BLaER1 (cell line): ENCODE data around the gene S100PBP.

Source experiments
- H3K27ac ChIP-seq: shearing (Covaris generic); formaldehyde crosslinking; 2 replicates; pipeline ENCODE4 v1.8.1; 2022
- H3K27me3 ChIP-seq: shearing (Covaris generic); formaldehyde crosslinking; 2 replicates; pipeline ENCODE4 v1.8.1; 2022
- H3K36me3 ChIP-seq: shearing (Covaris generic); formaldehyde crosslinking; 2 replicates; pipeline ENCODE4 v1.8.1; 2022
- H3K4me1 ChIP-seq: shearing (Covaris generic); formaldehyde crosslinking; 2 replicates; pipeline ENCODE4 v1.8.1; 2022
- H3K4me2 ChIP-seq: shearing (Covaris generic); formaldehyde crosslinking; 2 replicates; pipeline ENCODE4 v1.8.1; 2022
- H3K4me3 ChIP-seq: shearing (Covaris generic); formaldehyde crosslinking; 2 replicates; pipeline ENCODE4 v1.8.1; 2022
- H3K9ac ChIP-seq: shearing (Covaris generic); formaldehyde crosslinking; 2 replicates; pipeline ENCODE4 v1.8.1; 2022
- H3K9me3 ChIP-seq: shearing (Covaris generic); formaldehyde crosslinking; 2 replicates; pipeline ENCODE4 v1.8.1; 2022
- H4K20me1 ChIP-seq: shearing (Covaris generic); formaldehyde crosslinking; 2 replicates; pipeline ENCODE4 v1.8.1; 2022
- Cebpa-rat ChIP-seq: shearing (Covaris generic); IDR thresholded peaks from 2 replicates; pipeline ENCODE4 v1.8.1; 2022

S100PBP gene

DNA sequence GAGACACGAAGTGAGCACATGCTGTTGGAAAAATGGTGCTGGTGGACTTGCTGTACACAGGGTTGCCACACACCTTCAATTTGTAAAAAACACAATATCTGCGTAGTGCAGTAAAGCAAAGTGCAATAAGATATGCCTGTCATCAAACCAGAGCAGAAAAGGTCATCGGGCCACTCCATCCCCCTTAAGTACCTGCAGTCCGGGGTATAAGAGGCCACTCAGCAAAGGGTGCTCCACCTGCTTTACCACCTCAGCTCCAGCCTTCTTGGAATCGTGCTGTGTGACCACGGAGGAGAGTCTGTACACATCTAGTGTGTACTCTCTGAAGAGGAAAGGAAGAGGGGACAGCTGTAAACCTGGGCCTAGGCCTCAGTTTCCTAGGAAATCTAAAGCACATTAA, 11.2 kb upstream of the S100PBP start:
- Histone ChIP-seq H3K9ac (no peak overlapping the region), H3K4me1 (no peaks in the 10 kb centered on the region), H3K4me3 (no peak overlapping the region), H3K27me3 (no peaks in the 10 kb centered on the region), H4K20me1 (peaks cover 77% of the 10 kb centered on the region), H3K27ac (no peak overlapping the region), H3K9me3 (peaks cover 33% of the 10 kb centered on the region), H3K4me2 (no peak overlapping the region), H3K36me3 (peaks cover 97% of the 10 kb centered on the region)
- no peak for TF ChIP-seq Cebpa-rat

DNA sequence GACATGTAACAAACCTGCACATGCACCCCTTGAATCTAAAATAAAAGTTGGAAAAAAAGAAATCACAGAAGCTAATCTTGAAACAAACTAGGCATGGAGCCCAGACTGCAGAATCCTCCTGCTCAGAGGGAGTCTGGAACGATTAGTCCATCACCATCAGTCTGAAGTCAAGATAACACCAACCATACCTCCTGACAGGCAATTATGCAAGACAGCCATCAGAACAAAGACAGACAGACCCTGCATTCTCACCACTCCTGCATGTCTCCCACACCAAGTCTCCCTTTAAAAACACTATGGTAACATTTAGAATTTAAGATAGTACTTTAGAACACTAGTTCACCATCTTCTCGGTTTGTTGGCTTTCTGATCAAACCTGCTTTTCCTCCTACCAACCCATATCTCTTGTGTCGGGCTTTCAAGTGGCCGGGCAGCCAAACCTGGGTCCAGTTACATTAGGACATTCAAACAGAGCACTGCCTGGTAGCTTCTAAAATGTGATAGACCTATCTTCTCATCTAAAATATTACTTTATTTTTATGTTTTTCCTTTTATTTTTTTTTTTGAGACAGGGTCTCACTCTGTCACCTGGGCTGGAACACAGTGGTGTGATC, 10.4 kb upstream of the S100PBP start:
- Histone ChIP-seq H3K27me3 (no peaks in the 10 kb centered on the region), H3K9ac (no peak overlapping the region), H3K36me3 (peaks cover 97% of the 10 kb centered on the region), H3K27ac (no peak overlapping the region), H3K4me2 (no peak overlapping the region), H3K9me3 (peaks cover 33% of the 10 kb centered on the region), H3K4me1 (no peaks in the 10 kb centered on the region), H4K20me1 (peaks cover 77% of the 10 kb centered on the region), H3K4me3 (no peak overlapping the region)
- TF ChIP-seq Cebpa-rat: no peak

DNA sequence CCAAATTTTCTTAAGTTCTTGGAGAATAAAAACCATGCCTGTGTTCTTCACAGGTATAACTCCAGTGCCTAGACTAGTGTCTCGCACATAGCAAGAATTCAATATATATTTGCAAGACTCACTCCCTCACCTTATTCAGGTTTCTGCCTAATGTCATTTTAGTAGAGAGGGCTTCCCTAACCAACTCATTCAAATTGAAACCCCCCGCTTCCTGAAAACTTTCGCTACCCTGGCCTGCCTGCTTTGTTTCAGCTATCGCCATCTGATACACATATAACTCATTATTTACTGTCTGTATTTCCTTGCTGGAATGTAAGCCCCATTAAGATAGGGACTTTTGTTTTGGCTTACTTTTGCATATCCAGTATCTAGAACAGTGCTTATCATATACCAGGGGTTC, 8.9 kb upstream of the S100PBP start:
- no peak overlapping the region for H3K9ac ChIP-seq
- H3K4me2 ChIP-seq: no peak overlapping the region
- H3K4me3 ChIP-seq: no peak overlapping the region
- 0 out of 2 replicates have a peak, but pooled peaks cover 6% of the 10 kb centered on the region for H3K4me1 ChIP-seq
- no peak overlapping the region for H3K27ac ChIP-seq
- no peak for TF ChIP-seq Cebpa-rat
- H4K20me1 ChIP-seq: peaks cover 77% of the 10 kb centered on the region
- peaks cover 28% of the 10 kb centered on the region for H3K9me3 ChIP-seq
- H3K36me3 ChIP-seq: peaks cover 97% of the 10 kb centered on the region
- no peaks in the 10 kb centered on the region for H3K27me3 ChIP-seq

DNA sequence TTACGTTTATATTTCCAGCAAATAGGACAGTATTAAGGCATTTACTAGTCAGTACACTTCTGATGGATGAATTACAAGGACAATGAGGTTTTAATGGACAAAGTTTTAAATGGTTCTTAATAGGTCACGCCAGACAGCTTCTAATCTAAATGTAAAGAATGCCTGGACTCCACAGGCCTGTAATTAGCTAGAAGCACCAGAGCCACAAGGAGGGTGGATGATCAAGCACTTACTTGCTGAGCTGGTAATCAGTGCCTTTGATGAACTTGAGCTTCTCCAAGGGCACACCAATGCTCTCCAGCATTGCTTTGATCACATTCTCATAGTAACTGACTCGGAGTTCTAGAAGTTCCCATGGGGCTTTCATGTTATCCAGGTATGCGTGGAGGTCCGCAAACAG, 7.1 kb upstream of the S100PBP start:
- peaks cover 18% of the 10 kb centered on the region for H3K9me3 ChIP-seq
- no peak for TF ChIP-seq Cebpa-rat
- no peaks in the 10 kb centered on the region for H3K27me3 ChIP-seq
- peaks cover 100% of the 10 kb centered on the region for H3K36me3 ChIP-seq
- no peak overlapping the region for H3K4me3 ChIP-seq
- H4K20me1 ChIP-seq: peaks cover 95% of the 10 kb centered on the region
- no peak overlapping the region for H3K4me2 ChIP-seq
- H3K9ac ChIP-seq: no peak overlapping the region
- H3K4me1 ChIP-seq: peaks cover 22% of the 10 kb centered on the region
- no peak overlapping the region for H3K27ac ChIP-seq

DNA sequence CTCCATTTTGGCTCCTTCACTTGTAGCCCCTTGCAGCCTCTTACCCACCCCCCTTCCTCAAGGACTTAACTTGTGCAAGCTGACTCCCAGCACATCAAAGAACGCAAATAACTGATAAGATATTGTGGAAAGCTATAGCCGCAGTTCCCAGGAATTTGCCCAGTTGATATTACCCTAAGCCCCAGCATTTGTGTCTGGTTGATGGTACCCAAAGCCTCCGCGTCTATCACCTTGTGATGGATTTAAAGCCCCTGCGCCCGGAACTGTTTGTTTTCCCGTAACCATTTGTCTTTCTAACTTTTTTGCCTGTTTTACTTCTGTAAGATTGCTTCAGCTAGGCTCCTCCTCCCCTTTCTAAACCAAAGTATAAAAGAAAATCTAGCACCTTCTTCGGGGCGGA, 6.2 kb upstream of the S100PBP start:
- Histone ChIP-seq H3K4me1 (peaks cover 29% of the 10 kb centered on the region), H3K27ac (no peak overlapping the region), H3K9me3 (peaks cover 9% of the 10 kb centered on the region), H3K4me2 (no peak overlapping the region), H3K4me3 (no peak overlapping the region), H3K36me3 (peaks cover 91% of the 10 kb centered on the region), H4K20me1 (peaks cover 96% of the 10 kb centered on the region), H3K27me3 (no peaks in the 10 kb centered on the region), H3K9ac (no peak overlapping the region)
- no peak for TF ChIP-seq Cebpa-rat

DNA sequence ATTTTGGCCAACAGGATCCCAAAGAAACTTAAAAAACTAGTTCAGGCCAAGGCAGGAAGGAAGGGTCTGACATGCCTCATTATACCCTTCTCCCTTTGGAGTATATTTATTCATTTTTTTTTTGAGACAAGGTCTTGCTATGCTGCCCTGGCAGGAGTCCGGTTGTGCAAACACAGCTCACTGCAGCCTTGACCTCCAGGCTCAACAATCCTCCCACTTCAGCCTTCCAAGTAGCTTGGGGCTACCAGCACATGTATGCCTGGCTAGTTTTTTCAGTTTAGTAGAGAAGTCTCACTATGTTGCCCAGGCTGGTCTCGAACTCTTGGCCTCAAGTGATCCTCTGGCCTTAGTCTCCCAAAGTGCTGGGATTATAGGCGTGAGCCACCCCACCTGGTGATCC, 5.5 kb upstream of the S100PBP start:
- H3K4me3 ChIP-seq: no peak overlapping the region
- no peak overlapping the region for H3K27ac ChIP-seq
- peaks cover 2% of the 10 kb centered on the region; the same call in 1 of the 2 replicates for H3K9me3 ChIP-seq
- TF ChIP-seq Cebpa-rat: no peak
- H3K4me2 ChIP-seq: no peak overlapping the region
- H3K4me1 ChIP-seq: peaks cover 29% of the 10 kb centered on the region
- no peak overlapping the region for H3K9ac ChIP-seq
- H3K36me3 ChIP-seq: peaks cover 84% of the 10 kb centered on the region
- no peaks in the 10 kb centered on the region for H3K27me3 ChIP-seq
- peaks cover 90% of the 10 kb centered on the region for H4K20me1 ChIP-seq

DNA sequence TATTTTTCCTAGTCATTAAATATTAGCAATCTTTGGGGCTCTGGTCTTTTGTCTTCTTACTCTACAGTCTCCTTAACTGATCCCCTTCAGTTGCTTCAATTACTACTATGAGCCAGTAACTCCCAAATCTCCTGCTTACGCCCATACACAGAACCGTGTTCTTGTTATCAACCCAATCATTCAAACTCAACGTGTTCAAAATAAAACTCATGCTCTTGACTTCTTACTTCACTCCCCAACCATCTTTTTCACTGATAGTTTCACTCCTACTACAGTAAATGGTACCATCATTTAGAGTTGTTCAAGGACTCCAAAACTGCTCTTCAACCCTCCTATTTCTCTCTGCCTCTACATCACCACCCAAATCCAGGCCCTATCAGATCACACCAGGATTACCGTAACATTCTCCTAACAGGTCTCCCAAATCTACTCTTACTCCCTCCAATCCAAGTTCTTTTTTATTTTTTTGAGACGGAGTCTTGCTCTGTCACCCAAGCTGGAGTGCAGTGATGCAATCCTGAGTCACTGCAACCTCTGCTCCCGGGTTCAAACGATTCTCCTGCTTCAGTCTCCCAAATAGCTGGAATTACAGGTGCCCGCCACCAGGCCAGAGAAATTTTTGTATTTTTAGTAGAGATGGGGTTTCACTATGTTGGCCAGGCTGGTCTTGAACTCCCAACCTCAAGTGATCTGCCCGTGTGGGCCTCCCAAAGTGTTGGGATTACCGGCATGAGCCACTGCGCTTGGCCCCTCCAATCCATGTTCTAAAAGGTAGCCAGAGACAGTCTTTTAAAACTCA, 3.3 kb upstream of the S100PBP start:
- peaks cover 68% of the 10 kb centered on the region for H4K20me1 ChIP-seq
- H3K27ac ChIP-seq: no peak overlapping the region
- H3K27me3 ChIP-seq: no peaks in the 10 kb centered on the region
- TF ChIP-seq Cebpa-rat: no peak
- H3K9ac ChIP-seq: no peak overlapping the region
- peaks cover 62% of the 10 kb centered on the region for H3K36me3 ChIP-seq
- H3K4me1 ChIP-seq: peaks cover 37% of the 10 kb centered on the region
- H3K4me2 ChIP-seq: peak overlapping the region; percentile 12; the same call in 1 of the 2 replicates
- no peaks in the 10 kb centered on the region; the same call in 1 of the 2 replicates for H3K9me3 ChIP-seq
- H3K4me3 ChIP-seq: no peak overlapping the region

DNA sequence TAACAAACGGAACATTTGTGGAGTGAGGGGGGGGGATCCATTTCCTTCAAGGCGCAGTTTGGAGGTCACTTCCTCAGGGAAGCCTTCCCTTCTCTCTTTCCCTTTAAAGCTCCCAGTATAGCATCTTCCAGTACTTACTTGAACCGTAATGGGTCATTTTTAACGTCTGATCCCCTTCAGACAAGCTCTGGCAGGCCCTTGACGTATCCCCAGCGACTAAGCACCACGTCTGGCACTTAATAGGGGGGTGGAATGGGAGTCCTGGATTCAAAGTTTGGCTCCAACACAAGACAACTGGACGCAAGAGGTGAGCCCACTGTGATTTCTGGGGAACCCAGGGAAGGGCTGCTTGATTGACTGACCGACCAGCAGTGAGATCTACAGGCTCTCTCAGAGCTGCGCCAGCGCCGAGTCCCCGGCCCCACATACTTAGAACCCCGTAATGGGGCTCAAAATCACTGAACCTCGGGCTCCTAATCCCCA, 736 bp upstream of the S100PBP start:
- Histone ChIP-seq H3K4me3 (peak overlapping the region; percentile 99), H4K20me1 (peaks cover 42% of the 10 kb centered on the region), H3K9ac (peak overlapping the region; percentile 100), H3K27me3 (no peaks in the 10 kb centered on the region), H3K27ac (peak overlapping the region; percentile 100), H3K9me3 (peaks cover 5% of the 10 kb centered on the region; the same call in 1 of the 2 replicates), H3K4me2 (peak overlapping the region; percentile 90), H3K36me3 (peaks cover 53% of the 10 kb centered on the region), H3K4me1 (peaks cover 60% of the 10 kb centered on the region)
- no peak for TF ChIP-seq Cebpa-rat

DNA sequence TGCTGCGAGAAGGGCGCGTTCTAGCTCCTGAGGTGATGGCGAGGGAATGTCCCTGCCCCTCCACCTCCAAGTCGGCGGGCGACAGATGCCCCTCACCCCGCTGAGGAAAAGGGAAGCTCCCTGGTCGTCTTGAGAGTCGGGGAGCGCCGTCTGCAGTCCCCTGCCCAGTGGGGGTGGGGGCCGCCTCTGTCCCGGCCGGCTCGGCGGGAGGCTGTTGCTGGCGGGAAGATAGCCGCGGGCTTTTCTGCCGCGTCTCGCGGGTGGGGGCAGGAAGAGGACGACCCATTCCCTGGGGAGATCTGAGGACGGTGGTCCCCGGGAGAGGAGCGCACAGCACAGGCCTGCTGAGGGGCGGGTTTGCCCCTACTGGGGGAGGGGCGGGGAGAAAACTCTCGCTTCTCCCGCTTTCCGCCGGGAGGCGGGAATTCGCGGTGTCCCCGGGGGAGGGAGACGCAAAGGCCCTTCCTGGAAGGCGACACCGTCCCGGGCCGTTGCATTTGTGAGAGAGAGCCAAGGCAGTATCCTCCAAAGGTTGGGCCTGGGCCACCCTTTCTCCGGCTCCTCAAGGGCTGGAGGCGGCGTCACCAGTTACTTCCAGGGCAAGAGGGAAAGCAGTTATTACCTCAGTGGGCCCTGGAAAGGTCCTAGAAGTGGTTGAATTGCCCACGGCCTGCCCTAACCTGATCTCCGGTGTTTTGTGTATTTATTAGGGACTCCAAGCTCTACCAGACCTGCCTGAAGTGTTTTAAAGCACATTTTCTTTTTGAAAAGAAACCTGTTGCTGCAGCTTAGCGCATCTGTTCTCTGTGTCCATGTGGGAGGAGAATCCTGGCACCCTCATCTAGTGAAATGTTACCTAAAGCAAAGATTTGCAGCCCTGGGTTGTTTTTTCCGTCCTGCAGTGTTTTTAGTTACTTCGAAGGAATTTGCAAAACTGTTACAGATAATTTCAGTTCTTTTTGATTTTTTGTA, 648 bp downstream of the S100PBP start:
- Histone ChIP-seq H4K20me1 (peaks cover 34% of the 10 kb centered on the region), H3K9ac (peak overlapping the region; percentile 100), H3K9me3 (peaks cover 6% of the 10 kb centered on the region; the same call in 1 of the 2 replicates), H3K36me3 (peaks cover 42% of the 10 kb centered on the region), H3K27ac (peak overlapping the region; percentile 100), H3K4me3 (peak overlapping the region; percentile 99), H3K4me1 (peaks cover 71% of the 10 kb centered on the region), H3K27me3 (no peaks in the 10 kb centered on the region), H3K4me2 (peak overlapping the region; percentile 93)
- TF ChIP-seq Cebpa-rat: no peak
